ENCODE results near the gene GPR162. TPM values are rescaled to one million over a fixed set of nuclear protein-coding genes. Genes with fewer than 3 reads are reported as not detected.

GPR162 gene
- total RNA-seq, 1 experiment from 2014 or later, result not detected

DNA sequence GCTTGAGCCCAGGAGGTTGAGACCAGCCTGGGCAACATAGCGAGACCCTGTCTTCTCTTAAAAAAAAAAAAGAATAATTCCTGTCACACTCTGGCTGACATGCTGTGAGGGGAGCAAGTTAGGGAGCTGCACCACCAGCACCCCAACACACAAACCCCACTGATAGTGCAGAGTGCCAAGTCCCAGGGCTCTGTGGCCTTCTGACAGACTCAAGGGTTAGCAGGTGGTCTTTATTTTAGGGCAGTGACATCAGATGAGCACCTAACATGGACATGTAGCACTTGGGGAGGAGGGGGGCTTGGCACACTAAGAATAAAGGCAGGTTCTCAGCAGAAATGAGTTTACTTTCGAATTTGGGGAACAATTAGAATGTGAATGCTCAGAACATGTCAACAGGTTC, 37.2 kb downstream of the GPR162 start:
- no peaks in the 10 kb centered on the region for H3F3A ChIP-seq (ENCODE audit: low read length, unreplicated experiment)
- TF ChIP-seq EZH2 (IDR thresholded peaks at IDR 0.05; ENCODE audit: low read length, unreplicated experiment) (no peak), EZH2phosphoT487 (IDR thresholded peaks at IDR 0.05; ENCODE audit: borderline replicate concordance, low read length) (no peak)
- TF ChIP-seq, protein P1, sequence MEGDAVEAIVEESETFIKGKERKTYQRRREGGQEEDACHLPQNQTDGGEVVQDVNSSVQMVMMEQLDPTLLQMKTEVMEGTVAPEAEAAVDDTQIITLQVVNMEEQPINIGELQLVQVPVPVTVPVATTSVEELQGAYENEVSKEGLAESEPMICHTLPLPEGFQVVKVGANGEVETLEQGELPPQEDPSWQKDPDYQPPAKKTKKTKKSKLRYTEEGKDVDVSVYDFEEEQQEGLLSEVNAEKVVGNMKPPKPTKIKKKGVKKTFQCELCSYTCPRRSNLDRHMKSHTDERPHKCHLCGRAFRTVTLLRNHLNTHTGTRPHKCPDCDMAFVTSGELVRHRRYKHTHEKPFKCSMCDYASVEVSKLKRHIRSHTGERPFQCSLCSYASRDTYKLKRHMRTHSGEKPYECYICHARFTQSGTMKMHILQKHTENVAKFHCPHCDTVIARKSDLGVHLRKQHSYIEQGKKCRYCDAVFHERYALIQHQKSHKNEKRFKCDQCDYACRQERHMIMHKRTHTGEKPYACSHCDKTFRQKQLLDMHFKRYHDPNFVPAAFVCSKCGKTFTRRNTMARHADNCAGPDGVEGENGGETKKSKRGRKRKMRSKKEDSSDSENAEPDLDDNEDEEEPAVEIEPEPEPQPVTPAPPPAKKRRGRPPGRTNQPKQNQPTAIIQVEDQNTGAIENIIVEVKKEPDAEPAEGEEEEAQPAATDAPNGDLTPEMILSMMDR (conservative IDR thresholded peaks at IDR 0.05; ENCODE audit: low read depth, low read length), result no peak
- H3K4me3 ChIP-seq (ENCODE audit: low read length), result no peak overlapping the region
- BruUV-seq (replicated peaks), result no TSS peak
- H3K79me2 ChIP-seq (ENCODE audit: low read length), result peaks cover 20% of the 10 kb centered on the region
- H3K4me2 ChIP-seq (ENCODE audit: low read length), result no peak overlapping the region
- no peak overlapping the region for H3K9ac ChIP-seq (ENCODE audit: low read length)
- peaks cover 38% of the 10 kb centered on the region for H3K36me3 ChIP-seq (ENCODE audit: low read depth, low read length)
- no peak overlapping the region for H3K27ac ChIP-seq (ENCODE audit: low read length)
- no peak overlapping the region for H2AFZ ChIP-seq (ENCODE audit: low read length)
- H4K20me1 ChIP-seq (ENCODE audit: low read length), result no peaks in the 10 kb centered on the region
- no peaks in the 10 kb centered on the region for H3K9me3 ChIP-seq (ENCODE audit: low read length)
- ChIA-PET CTCF (no interaction called here), POLR2A (ENCODE audit: unreplicated experiment) (interaction anchor here (0.6 kb wide), 2 partner anchors 8 to 46 kb away, joined by 3 to 4 read pairs; partner anchors contain the start of gene LRRC23)
- DNase-seq (no peak), ATAC-seq (no peak)
- H3K9me2 ChIP-seq (replicated peaks; ENCODE audit: low read length), result no peaks in the 10 kb centered on the region
- intact Hi-C loops (cut with micrococcal nuclease), result no loop called here
- peaks cover 4% of the 10 kb centered on the region for H3K4me1 ChIP-seq (ENCODE audit: insufficient read depth, low read length)
- no peaks in the 10 kb centered on the region for H3K27me3 ChIP-seq (ENCODE audit: low read length)

DNA sequence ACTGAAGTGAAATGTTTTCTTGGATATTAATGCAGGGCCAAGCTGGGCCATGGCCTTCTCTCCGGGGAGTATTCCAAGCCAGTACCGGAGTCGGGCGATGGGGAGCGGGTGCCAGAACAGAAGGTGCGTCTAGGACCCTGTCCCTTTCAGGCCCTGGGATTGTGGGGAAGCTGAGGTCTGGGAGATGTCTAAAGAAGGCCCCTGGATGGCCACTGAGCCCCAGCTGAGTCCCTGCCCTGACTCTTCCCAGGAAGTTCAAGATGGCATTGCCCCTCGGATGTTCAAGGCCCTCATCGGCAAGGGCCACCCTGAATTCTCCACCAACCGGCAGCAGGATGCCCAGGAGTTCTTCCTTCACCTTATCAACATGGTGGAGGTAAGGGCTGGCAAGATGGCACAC, 38.5 kb downstream of the GPR162 start:
- no peak overlapping the region for H3K4me2 ChIP-seq (ENCODE audit: low read length)
- no peak overlapping the region for H3K9ac ChIP-seq (ENCODE audit: low read length)
- no peaks in the 10 kb centered on the region for H3K4me1 ChIP-seq (ENCODE audit: insufficient read depth, low read length)
- no peaks in the 10 kb centered on the region for H3K9me2 ChIP-seq (replicated peaks; ENCODE audit: low read length)
- H3K4me3 ChIP-seq (ENCODE audit: low read length), result no peak overlapping the region
- no peak overlapping the region for H2AFZ ChIP-seq (ENCODE audit: low read length)
- no peaks in the 10 kb centered on the region for H3F3A ChIP-seq (ENCODE audit: low read length, unreplicated experiment)
- intact Hi-C loops (cut with micrococcal nuclease), result no loop called here
- no peak overlapping the region for H3K27ac ChIP-seq (ENCODE audit: low read length)
- no peak for DNase-seq
- TF ChIP-seq EZH2phosphoT487 (IDR thresholded peaks at IDR 0.05; ENCODE audit: borderline replicate concordance, low read length) (no peak), EZH2 (IDR thresholded peaks at IDR 0.05; ENCODE audit: low read length, unreplicated experiment) (no peak)
- TF ChIP-seq, protein P1 (conservative IDR thresholded peaks at IDR 0.05; ENCODE audit: low read depth, low read length), result no peak
- no TSS peak for BruUV-seq (replicated peaks)
- H3K9me3 ChIP-seq (ENCODE audit: low read length), result no peaks in the 10 kb centered on the region
- H3K27me3 ChIP-seq (ENCODE audit: low read length), result no peaks in the 10 kb centered on the region
- peaks cover 34% of the 10 kb centered on the region for H3K36me3 ChIP-seq (ENCODE audit: low read depth, low read length)
- no peak for ATAC-seq
- peaks cover 6% of the 10 kb centered on the region for H3K79me2 ChIP-seq (ENCODE audit: low read length)
- CTCF ChIA-PET, result no interaction called here
- no peaks in the 10 kb centered on the region for H4K20me1 ChIP-seq (ENCODE audit: low read length)
- POLR2A ChIA-PET (ENCODE audit: unreplicated experiment), result no interaction called here

DNA sequence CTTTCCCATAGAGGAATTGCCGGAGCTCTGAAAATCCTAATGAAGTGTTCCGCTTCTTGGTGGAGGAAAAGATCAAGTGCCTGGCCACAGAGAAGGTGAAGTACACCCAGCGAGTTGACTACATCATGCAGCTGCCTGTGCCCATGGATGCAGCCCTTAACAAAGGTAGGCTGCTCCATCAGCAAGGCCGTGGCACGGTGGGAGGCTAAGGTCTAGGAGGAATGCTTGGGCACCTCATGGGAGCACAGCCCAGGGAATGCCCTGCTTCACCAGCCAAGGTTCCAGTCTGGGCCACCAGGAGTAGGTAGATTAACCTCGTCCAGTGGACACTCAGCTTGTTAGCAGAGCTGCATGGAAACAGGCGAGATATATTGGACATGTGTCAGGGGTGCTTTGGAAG, 39.3 kb downstream of the GPR162 start:
- ATAC-seq (no peak), DNase-seq (no peak)
- Histone ChIP-seq H3K36me3 (ENCODE audit: low read depth, low read length) (peaks cover 30% of the 10 kb centered on the region), H3F3A (ENCODE audit: low read length, unreplicated experiment) (no peaks in the 10 kb centered on the region), H3K9ac (ENCODE audit: low read length) (no peak overlapping the region), H3K4me2 (ENCODE audit: low read length) (no peak overlapping the region), H3K9me3 (ENCODE audit: low read length) (no peaks in the 10 kb centered on the region), H3K79me2 (ENCODE audit: low read length) (no peaks in the 10 kb centered on the region), H3K9me2 (replicated peaks; ENCODE audit: low read length) (no peaks in the 10 kb centered on the region), H3K27ac (ENCODE audit: low read length) (no peak overlapping the region), H3K4me3 (ENCODE audit: low read length) (no peak overlapping the region), H3K27me3 (ENCODE audit: low read length) (no peaks in the 10 kb centered on the region), H3K4me1 (ENCODE audit: insufficient read depth, low read length) (no peaks in the 10 kb centered on the region), H2AFZ (ENCODE audit: low read length) (no peak overlapping the region), H4K20me1 (ENCODE audit: low read length) (no peaks in the 10 kb centered on the region)
- ChIA-PET CTCF (no interaction called here), POLR2A (ENCODE audit: unreplicated experiment) (no interaction called here)
- intact Hi-C loops (cut with micrococcal nuclease), result no loop called here
- BruUV-seq (replicated peaks), result no TSS peak
- TF ChIP-seq, protein P1 (conservative IDR thresholded peaks at IDR 0.05; ENCODE audit: low read depth, low read length), result no peak
- no peak for TF ChIP-seq EZH2 (IDR thresholded peaks at IDR 0.05; ENCODE audit: low read length, unreplicated experiment)
- no peak for TF ChIP-seq EZH2phosphoT487 (IDR thresholded peaks at IDR 0.05; ENCODE audit: borderline replicate concordance, low read length)

Measured in PC-3 (cell line).